GM12878 (cell line): ENCODE measurements around the gene MCRIP2. TPM values are rescaled to one million over a fixed set of nuclear protein-coding genes. Genes with fewer than 3 reads are reported as not detected.

ENCODE experiments used
- BACH1 ChIP-seq: fragments of 450-650 bp; IDR thresholded peaks from 2 replicates; pipeline ENCODE4 v1.6.1; 2017; ENCODE audit warnings: mild to moderate bottlenecking, borderline replicate concordance
- BRCA1 ChIP-seq: IDR thresholded peaks from 2 replicates; pipeline ENCODE4 v1.6.1; 2011; ENCODE audit warnings: low read depth, low read length, improper control_type of control experiment
- CEBPB ChIP-seq, 2 experiments: fragments of 150-350 bp in 1 of 2; IDR thresholded peaks; 2 replicates each; pipeline ENCODE4 v1.6.1; 2012 to 2014; ENCODE audit warnings: low read depth in 2 of 2, low read length in 2 of 2, borderline replicate concordance in 1 of 2, inconsistent platforms in 1 of 2
- EED ChIP-seq: sonication (generic); IDR thresholded peaks from 2 replicates; pipeline ENCODE4 v1.6.1; 2016; ENCODE audit warnings: antibody characterized with exemption, low read depth
- ETV6 ChIP-seq, 2 experiments: fragments of 450-650 bp in 1 of 2; IDR thresholded peaks in 1 of 2; conservative IDR thresholded peaks in 1 of 2; 2 replicates each; pipeline ENCODE4 v1.6.1; 2014; ENCODE audit warnings: antibody characterized with exemption in 1 of 2, borderline replicate concordance in 1 of 2, low read depth in 1 of 2, mild to moderate bottlenecking in 1 of 2, moderate library complexity in 1 of 2
- FOXM1 ChIP-seq: IDR thresholded peaks from 2 replicates; pipeline ENCODE4 v1.6.1; 2012; ENCODE audit warnings: low read depth, mild to moderate bottlenecking, inconsistent platforms, low read length, moderate library complexity
- IKZF2 ChIP-seq, 2 experiments: fragments of 450-650 bp; IDR thresholded peaks; 2 replicates each; pipeline ENCODE4 v1.6.1; 2017; ENCODE audit warnings: mild to moderate bottlenecking in 2 of 2, moderate library complexity in 2 of 2
- JUNB ChIP-seq: IDR thresholded peaks from 2 replicates; pipeline ENCODE4 v1.6.1; 2016; ENCODE audit warnings: antibody characterized with exemption, mild to moderate bottlenecking
- JUND ChIP-seq: IDR thresholded peaks from 2 replicates; pipeline ENCODE4 v1.6.1; 2012; ENCODE audit warnings: low read depth, mild to moderate bottlenecking, low read length, improper control_type of control experiment, moderate library complexity
- MEF2B ChIP-seq: fragments of 450-650 bp; IDR thresholded peaks from 2 replicates; pipeline ENCODE4 v1.6.1; 2018; ENCODE audit warnings: mild to moderate bottlenecking, moderate library complexity; ENCODE audit not compliant: partially characterized antibody, poor library complexity, severe bottlenecking
- MXI1 ChIP-seq: fragments of 150-350 bp; IDR thresholded peaks from 2 replicates; pipeline ENCODE4 v1.6.1; 2011; ENCODE audit warnings: low read depth, mild to moderate bottlenecking, inconsistent platforms, low read length, improper control_type of control experiment
- NFXL1 ChIP-seq: fragments of 450-650 bp; IDR thresholded peaks from 2 replicates; pipeline ENCODE4 v1.6.1; 2017; ENCODE audit warnings: antibody characterized with exemption, mild to moderate bottlenecking, borderline replicate concordance
- NFYA ChIP-seq: IDR thresholded peaks from 2 replicates; pipeline ENCODE4 v1.6.1; 2011; ENCODE audit warnings: low read depth, mild to moderate bottlenecking, low read length, improper control_type of control experiment, borderline replicate concordance
- NFYB ChIP-seq: IDR thresholded peaks from 2 replicates; pipeline ENCODE4 v1.6.1; 2011; ENCODE audit warnings: low read depth, mild to moderate bottlenecking, low read length, improper control_type of control experiment, moderate library complexity; ENCODE audit not compliant: insufficient read depth
- NR2C1 ChIP-seq: fragments of 450-650 bp; IDR thresholded peaks from 2 replicates; pipeline ENCODE4 v1.6.1; 2017; ENCODE audit warnings: antibody characterized with exemption, mild to moderate bottlenecking, moderate library complexity
- PAX5 ChIP-seq: IDR thresholded peaks from 2 replicates; pipeline ENCODE4 v1.6.1; 2011; ENCODE audit warnings: low read depth, low read length, borderline replicate concordance
- PML ChIP-seq: IDR thresholded peaks from 2 replicates; pipeline ENCODE4 v1.6.1; 2012; ENCODE audit warnings: low read length, inconsistent platforms
- POU2F2 ChIP-seq: IDR thresholded peaks from 3 replicates; pipeline ENCODE4 v1.6.1; 2011; ENCODE audit warnings: low read depth, mild to moderate bottlenecking, low read length, borderline replicate concordance
- RCOR1 ChIP-seq: conservative IDR thresholded peaks from 2 replicates; pipeline ENCODE4 v1.6.1; 2012; ENCODE audit warnings: low read depth, low read length, improper control_type of control experiment
- RUNX3 ChIP-seq: IDR thresholded peaks from 2 replicates; pipeline ENCODE4 v1.6.1; 2012; ENCODE audit warnings: low read length, inconsistent platforms
- SMAD5 ChIP-seq: IDR thresholded peaks from 2 replicates; pipeline ENCODE4 v1.6.1; 2016; ENCODE audit warnings: antibody characterized with exemption, low read depth
- SREBF1 ChIP-seq: IDR thresholded peaks from 2 replicates; pipeline ENCODE4 v1.6.1; 2012; ENCODE audit warnings: mild to moderate bottlenecking, low read length
- SREBF2 ChIP-seq: IDR thresholded peaks from 2 replicates; pipeline ENCODE4 v1.6.1; 2012; ENCODE audit warnings: mild to moderate bottlenecking, low read length
- STAT1 ChIP-seq: fragments of 450-650 bp; conservative IDR thresholded peaks from 2 replicates; pipeline ENCODE4 v1.6.1; 2014; ENCODE audit warnings: antibody characterized with exemption, mild to moderate bottlenecking
- SUPT20H ChIP-seq: IDR thresholded peaks from 2 replicates; pipeline ENCODE4 v1.6.1; 2011; ENCODE audit warnings: low read depth, mild to moderate bottlenecking, low read length, moderate library complexity, borderline replicate concordance; ENCODE audit not compliant: control insufficient read depth
- TBL1XR1 ChIP-seq: IDR thresholded peaks from 2 replicates; pipeline ENCODE4 v1.6.1; 2012; ENCODE audit warnings: low read depth, low read length, improper control_type of control experiment
- WRNIP1 ChIP-seq: IDR thresholded peaks from 2 replicates; pipeline ENCODE4 v1.6.1; 2011; ENCODE audit warnings: low read depth, low read length, improper control_type of control experiment, borderline replicate concordance
- ZNF274 ChIP-seq: IDR thresholded peaks from one replicate; pipeline ENCODE4 v1.8.0; 2011; ENCODE audit not compliant: insufficient read length, insufficient read depth
- ZNF384 ChIP-seq: IDR thresholded peaks from 2 replicates; pipeline ENCODE4 v1.6.1; 2012; ENCODE audit warnings: low read depth, mild to moderate bottlenecking, low read length, improper control_type of control experiment, borderline replicate concordance
- polyA plus RNA-seq, 11 experiments: library from polyadenylated mRNA; depleted of rRNA in 4 of 11; unstranded in 6 of 11; stranded (reverse) in 5 of 11; fragments of >200 nt; fragmentation: Nextera tagmentation in 4 of 11; fragmentation: Illumina TruSeq in 1 of 11; extraction: Ambion mirVana in 4 of 11; extraction: Trizol in 1 of 11; gene quantifications; 1 replicate in 1 of 11; 2 replicates in 10 of 11; pipeline versions ENCODE4 v1.2.1 to v1.2.3, GENCODE V29; 2011 to 2016; ENCODE audit warnings: inconsistent platforms in 2 of 11, missing spikeins in 2 of 11, low read depth in 1 of 11
- total RNA-seq, 4 experiments: library from RNA; depleted of rRNA in 3 of 4; stranded (reverse); fragments of >200 nt in 3 of 4; fragmentation: Illumina TruSeq in 1 of 4; extraction: Trizol in 1 of 4; gene quantifications; 2 replicates each; pipeline versions ENCODE4 v1.2.1 to v1.2.3, GENCODE V29; 2013 to 2021
- TF ChIP-seq, protein P1 (sequence below): IDR thresholded peaks from 2 replicates; pipeline ENCODE4 v1.6.1; 2012; ENCODE audit warnings: mild to moderate bottlenecking, low read depth, low read length

Gene MCRIP2
- total and polyA plus RNA-seq, 10 of the 15 experiments (the other 5 are each of a cell fraction or from before 2014, with no cell fraction given): 0.19 to 93.1 (median 57.9) TPM

- TF ChIP-seq PAX5 (0 out of 2 replicates have a peak, but pooled peaks have one; percentile 27), SREBF1 (no peak), WRNIP1 (no peak), TBL1XR1 (no peak), NFYA (no peak), ZNF384 (no peak), NFXL1 (no peak), BACH1 (peak; percentile 76), RCOR1 (no peak), POU2F2 (no peak), MEF2B (peak; percentile 57), IKZF2 (IDR thresholded peaks at IDR 0.05) (no peak), BRCA1 (no peak), NFYB (no peak), SUPT20H (no peak), NR2C1 (peak; percentile 41; the same call in 1 of the 2 replicates), MXI1 (peak; percentile 99), CEBPB (IDR thresholded peaks at IDR 0.05; ENCODE audit: borderline replicate concordance in 1 of 2, low read depth in 2 of 2, low read length in 2 of 2) (no peak), SREBF2 (no peak), PML (no peak; the same call in 1 of the 2 replicates), STAT1 (no peak), ZNF274 (no peak), SMAD5 (no peak), FOXM1 (no peak), JUND (no peak), EED (no peak; the same call in 1 of the 2 replicates), ETV6 (conservative IDR thresholded peaks at IDR 0.05 in 1 of 2, IDR thresholded peaks at IDR 0.05 in 1 of 2; ENCODE audit: borderline replicate concordance in 1 of 2, low read depth in 1 of 2) (no peak), JUNB (no peak), RUNX3 (no peak)
- TF ChIP-seq, protein P1, sequence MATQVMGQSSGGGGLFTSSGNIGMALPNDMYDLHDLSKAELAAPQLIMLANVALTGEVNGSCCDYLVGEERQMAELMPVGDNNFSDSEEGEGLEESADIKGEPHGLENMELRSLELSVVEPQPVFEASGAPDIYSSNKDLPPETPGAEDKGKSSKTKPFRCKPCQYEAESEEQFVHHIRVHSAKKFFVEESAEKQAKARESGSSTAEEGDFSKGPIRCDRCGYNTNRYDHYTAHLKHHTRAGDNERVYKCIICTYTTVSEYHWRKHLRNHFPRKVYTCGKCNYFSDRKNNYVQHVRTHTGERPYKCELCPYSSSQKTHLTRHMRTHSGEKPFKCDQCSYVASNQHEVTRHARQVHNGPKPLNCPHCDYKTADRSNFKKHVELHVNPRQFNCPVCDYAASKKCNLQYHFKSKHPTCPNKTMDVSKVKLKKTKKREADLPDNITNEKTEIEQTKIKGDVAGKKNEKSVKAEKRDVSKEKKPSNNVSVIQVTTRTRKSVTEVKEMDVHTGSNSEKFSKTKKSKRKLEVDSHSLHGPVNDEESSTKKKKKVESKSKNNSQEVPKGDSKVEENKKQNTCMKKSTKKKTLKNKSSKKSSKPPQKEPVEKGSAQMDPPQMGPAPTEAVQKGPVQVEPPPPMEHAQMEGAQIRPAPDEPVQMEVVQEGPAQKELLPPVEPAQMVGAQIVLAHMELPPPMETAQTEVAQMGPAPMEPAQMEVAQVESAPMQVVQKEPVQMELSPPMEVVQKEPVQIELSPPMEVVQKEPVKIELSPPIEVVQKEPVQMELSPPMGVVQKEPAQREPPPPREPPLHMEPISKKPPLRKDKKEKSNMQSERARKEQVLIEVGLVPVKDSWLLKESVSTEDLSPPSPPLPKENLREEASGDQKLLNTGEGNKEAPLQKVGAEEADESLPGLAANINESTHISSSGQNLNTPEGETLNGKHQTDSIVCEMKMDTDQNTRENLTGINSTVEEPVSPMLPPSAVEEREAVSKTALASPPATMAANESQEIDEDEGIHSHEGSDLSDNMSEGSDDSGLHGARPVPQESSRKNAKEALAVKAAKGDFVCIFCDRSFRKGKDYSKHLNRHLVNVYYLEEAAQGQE: no peak
Observed at GRCh38 chr16:648781-649589, 7.4 kb downstream of the MCRIP2 start, which contains the start of gene WDR90 (continued).
